Stomach (tissue), 4 donors: Measurements from ENCODE around the gene CRYM.

Experiments
- EP300 ChIP-seq: sonication (generic); formaldehyde crosslinking; IDR thresholded peaks from one replicate; pipeline ENCODE4 v1.6.1; 2017; ENCODE audit warnings: antibody characterized with exemption
- POLR2A ChIP-seq, 4 donors: fragments of 450-650 bp; IDR thresholded peaks; one replicate each; pipeline ENCODE4 v1.6.1; 2016; ENCODE audit warnings: antibody characterized with exemption in 4 of 4, control low read depth in 2 of 4, mild to moderate bottlenecking in 1 of 4, moderate library complexity in 1 of 4
- TF ChIP-seq, protein P1 (sequence below), 7 experiments: fragments of 450-650 bp in 4 of 7; fragments of 200-600 bp in 3 of 7; sonication (generic) in 3 of 7; IDR thresholded peaks; one replicate each; pipeline ENCODE4 v1.5.1; 2016 to 2019; ENCODE audit warnings: antibody characterized with exemption in 7 of 7, control low read depth in 2 of 7, mild to moderate bottlenecking in 1 of 7

DNA sequence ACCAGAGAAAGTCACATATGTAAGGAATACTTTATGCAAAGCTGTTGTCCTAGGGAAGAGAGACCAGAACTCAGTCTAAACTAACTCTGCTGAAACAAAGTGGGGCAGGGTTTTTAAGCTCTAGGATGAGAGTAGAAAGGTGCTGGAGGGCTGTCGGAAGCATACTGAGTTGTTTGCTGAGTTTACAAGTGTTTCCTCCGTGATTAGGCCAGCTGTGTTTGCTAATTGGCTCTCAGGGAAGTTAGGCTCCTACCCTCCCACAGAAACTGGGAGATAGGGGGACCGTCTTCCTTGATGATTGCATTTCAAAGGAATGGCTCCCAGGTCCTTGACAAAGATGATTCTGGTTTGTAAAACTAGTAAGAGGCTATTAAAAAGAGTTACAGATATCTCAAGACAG lies 24.4 kb upstream of the CRYM start:
- TF ChIP-seq, protein P1, sequence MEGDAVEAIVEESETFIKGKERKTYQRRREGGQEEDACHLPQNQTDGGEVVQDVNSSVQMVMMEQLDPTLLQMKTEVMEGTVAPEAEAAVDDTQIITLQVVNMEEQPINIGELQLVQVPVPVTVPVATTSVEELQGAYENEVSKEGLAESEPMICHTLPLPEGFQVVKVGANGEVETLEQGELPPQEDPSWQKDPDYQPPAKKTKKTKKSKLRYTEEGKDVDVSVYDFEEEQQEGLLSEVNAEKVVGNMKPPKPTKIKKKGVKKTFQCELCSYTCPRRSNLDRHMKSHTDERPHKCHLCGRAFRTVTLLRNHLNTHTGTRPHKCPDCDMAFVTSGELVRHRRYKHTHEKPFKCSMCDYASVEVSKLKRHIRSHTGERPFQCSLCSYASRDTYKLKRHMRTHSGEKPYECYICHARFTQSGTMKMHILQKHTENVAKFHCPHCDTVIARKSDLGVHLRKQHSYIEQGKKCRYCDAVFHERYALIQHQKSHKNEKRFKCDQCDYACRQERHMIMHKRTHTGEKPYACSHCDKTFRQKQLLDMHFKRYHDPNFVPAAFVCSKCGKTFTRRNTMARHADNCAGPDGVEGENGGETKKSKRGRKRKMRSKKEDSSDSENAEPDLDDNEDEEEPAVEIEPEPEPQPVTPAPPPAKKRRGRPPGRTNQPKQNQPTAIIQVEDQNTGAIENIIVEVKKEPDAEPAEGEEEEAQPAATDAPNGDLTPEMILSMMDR (IDR thresholded peaks at IDR 0.05) = no peak
- TF ChIP-seq POLR2A (IDR thresholded peaks at IDR 0.05) = no peak
- no peak for TF ChIP-seq EP300
